ENCODE data around the gene COL23A1.

COL23A1 gene

DNA sequence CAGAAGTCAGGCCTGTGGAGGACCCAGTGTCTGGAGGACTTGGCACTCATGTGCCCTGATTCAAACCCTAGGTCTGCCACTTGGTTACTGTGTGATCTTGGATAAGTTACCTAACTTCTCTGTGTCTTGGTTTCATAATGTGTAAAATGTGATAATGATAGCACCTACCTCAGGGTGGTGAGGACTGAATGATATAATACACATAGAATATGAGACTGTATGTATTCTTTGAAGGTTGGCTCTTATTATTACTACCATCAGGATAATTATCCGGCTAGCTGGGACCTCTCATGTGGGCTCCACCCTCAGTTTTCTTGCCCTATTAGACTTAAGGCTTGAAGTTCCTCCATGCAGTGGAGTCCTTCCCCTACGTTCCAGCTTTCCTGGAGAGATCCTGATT is 172.2 kb downstream of the COL23A1 start:
- no peaks in the 10 kb centered on the region for H3K9me3 ChIP-seq (ENCODE audit: low read length)
- no peak overlapping the region for H3K4me3 ChIP-seq (ENCODE audit: low read depth in 1 of 2, low read length in 2 of 2)
- H3K36me3 ChIP-seq (ENCODE audit: insufficient read depth, low read length): no peaks in the 10 kb centered on the region
- no peak overlapping the region for H3K27ac ChIP-seq (ENCODE audit: low read depth, low read length)
- peaks cover 0 to 6% of the 10 kb centered on the region in 2 donors for H3K27me3 ChIP-seq (ENCODE audit: control insufficient read depth in 1 of 2, insufficient read depth in 2 of 2, low read length in 2 of 2)
- H3K9ac ChIP-seq (ENCODE audit: low read length): no peak overlapping the region
- H3K4me1 ChIP-seq (ENCODE audit: insufficient read depth, low read length): no peaks in the 10 kb centered on the region

DNA sequence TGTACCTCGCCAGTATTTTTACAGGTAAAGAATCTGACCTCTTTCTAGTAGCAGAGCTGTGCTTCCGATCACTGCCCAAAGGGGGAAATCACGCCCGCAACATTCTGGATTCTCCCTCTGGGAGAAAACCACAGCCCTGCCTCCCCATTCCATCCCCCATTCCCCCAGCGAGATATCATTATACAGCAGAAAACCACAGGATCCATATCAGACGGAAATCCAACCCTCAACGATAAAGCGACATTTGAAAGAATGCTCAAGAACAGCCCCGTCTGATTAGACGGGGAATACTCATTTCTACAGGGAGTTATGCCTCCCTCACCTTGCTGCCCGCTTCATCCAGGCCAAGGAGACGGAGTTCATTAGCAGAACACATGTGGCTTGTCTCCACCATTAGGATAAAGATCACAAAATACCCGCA is 172.8 kb downstream of the COL23A1 start:
- no peaks in the 10 kb centered on the region for H3K36me3 ChIP-seq (ENCODE audit: insufficient read depth, low read length)
- H3K4me3 ChIP-seq (ENCODE audit: low read depth in 1 of 2, low read length in 2 of 2): no peak overlapping the region
- H3K9me3 ChIP-seq (ENCODE audit: low read length): no peaks in the 10 kb centered on the region
- H3K27ac ChIP-seq (ENCODE audit: low read depth, low read length): no peak overlapping the region
- H3K9ac ChIP-seq (ENCODE audit: low read length): no peak overlapping the region
- peaks cover 0 to 6% of the 10 kb centered on the region in 2 donors for H3K27me3 ChIP-seq (ENCODE audit: control insufficient read depth in 1 of 2, insufficient read depth in 2 of 2, low read length in 2 of 2)
- H3K4me1 ChIP-seq (ENCODE audit: insufficient read depth, low read length): no peaks in the 10 kb centered on the region

DNA sequence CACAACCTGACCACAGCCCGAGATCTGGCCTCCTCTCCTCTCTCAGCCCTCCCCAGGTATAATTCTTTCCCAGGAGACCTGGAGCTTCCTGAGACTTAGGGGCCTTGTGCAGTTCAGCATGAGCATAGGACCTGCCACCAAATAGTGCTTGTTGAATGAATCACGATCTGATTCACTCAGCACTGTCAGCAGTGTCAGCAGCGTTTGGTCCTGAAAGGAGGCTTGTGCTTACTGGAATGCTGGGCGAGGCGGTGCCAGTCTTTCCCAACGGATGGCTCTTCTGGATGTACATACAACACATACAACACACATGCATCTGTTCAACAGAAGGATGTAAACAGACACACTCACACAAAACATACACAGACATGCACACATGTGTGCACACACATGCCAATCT is 173.3 kb downstream of the COL23A1 start:
- no peak overlapping the region for H3K9ac ChIP-seq (ENCODE audit: low read length)

DNA sequence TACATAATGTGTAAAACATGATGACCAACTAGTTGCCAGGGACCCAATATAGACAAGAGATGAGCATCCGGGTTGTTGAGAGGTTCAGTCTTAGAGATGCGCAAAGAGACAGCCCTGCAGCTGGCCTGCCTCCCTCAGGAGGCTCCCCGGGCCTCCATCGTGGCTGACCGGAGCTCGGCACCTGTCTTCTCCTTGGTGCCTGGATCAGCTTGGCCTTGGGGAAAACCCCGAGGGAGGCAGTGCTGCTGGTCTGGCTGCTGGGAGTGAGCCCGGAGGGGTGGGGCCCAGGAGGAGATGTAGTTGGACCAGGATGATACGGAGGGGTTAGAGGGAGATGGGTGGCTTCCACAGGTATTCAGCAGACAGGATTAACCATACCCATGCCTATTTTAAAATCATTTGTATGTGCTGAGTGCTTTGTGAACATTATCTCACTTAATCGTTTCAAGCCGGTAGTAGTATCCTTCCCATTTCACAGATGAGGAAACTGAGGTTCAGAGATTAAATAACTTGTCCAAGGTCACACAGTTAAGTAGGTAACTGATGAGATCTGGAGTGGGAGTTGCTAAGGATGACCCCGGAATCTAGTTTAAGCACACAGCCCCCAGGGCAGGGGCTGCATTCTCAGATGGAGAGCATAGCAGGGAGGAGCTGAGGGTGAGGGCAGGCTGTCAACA is 173.8 kb downstream of the COL23A1 start:
- Histone ChIP-seq H3K4me1 (ENCODE audit: insufficient read depth, low read length) (no peaks in the 10 kb centered on the region), H3K9ac (ENCODE audit: low read length) (no peak overlapping the region), H3K36me3 (ENCODE audit: insufficient read depth, low read length) (no peaks in the 10 kb centered on the region), H3K4me3 (ENCODE audit: low read depth in 1 of 2, low read length in 2 of 2) (no peak overlapping the region), H3K27ac (ENCODE audit: low read depth, low read length) (no peak overlapping the region), H3K9me3 (ENCODE audit: low read length) (no peaks in the 10 kb centered on the region), H3K27me3 (ENCODE audit: control insufficient read depth in 1 of 2, insufficient read depth in 2 of 2, low read length in 2 of 2) (peaks cover 0 to 6% of the 10 kb centered on the region in 2 donors)

More for the DNA sequence above, 173.3 kb downstream of the COL23A1 start:
- peaks cover 0 to 6% of the 10 kb centered on the region in 2 donors for H3K27me3 ChIP-seq (ENCODE audit: control insufficient read depth in 1 of 2, insufficient read depth in 2 of 2, low read length in 2 of 2)
- no peaks in the 10 kb centered on the region for H3K9me3 ChIP-seq (ENCODE audit: low read length)
- H3K4me1 ChIP-seq (ENCODE audit: insufficient read depth, low read length): no peaks in the 10 kb centered on the region
- no peaks in the 10 kb centered on the region for H3K36me3 ChIP-seq (ENCODE audit: insufficient read depth, low read length)
- H3K4me3 ChIP-seq (ENCODE audit: low read depth in 1 of 2, low read length in 2 of 2): no peak overlapping the region
- H3K27ac ChIP-seq (ENCODE audit: low read depth, low read length): no peak overlapping the region

DNA sequence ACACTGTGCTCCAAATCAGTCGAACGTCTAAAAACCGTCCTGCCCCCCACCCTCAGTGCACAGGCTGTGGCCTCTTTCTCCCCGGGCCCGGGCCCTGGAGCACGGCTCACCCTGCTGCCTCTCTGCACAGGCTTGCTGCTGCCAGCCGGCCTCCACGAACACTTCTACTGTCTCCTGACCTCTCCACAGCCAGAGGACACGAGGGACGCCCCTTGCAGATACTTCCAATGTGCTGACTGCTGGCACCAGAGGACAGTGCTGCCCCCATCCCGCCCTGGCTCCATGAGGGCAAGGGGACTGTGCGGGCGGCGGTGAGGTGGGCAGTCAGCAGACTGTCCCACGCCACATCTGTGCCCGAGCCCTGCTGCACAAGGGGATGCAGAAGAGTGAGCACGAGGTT is 174.8 kb downstream of the COL23A1 start:
- no peak overlapping the region for H3K27ac ChIP-seq (ENCODE audit: low read depth, low read length)
- H3K36me3 ChIP-seq (ENCODE audit: insufficient read depth, low read length): no peaks in the 10 kb centered on the region
- peaks cover 0 to 6% of the 10 kb centered on the region in 2 donors for H3K27me3 ChIP-seq (ENCODE audit: control insufficient read depth in 1 of 2, insufficient read depth in 2 of 2, low read length in 2 of 2)
- H3K4me1 ChIP-seq (ENCODE audit: insufficient read depth, low read length): no peaks in the 10 kb centered on the region
- no peak overlapping the region for H3K9ac ChIP-seq (ENCODE audit: low read length)
- no peaks in the 10 kb centered on the region for H3K9me3 ChIP-seq (ENCODE audit: low read length)
- H3K4me3 ChIP-seq (ENCODE audit: low read depth in 1 of 2, low read length in 2 of 2): no peak overlapping the region

DNA sequence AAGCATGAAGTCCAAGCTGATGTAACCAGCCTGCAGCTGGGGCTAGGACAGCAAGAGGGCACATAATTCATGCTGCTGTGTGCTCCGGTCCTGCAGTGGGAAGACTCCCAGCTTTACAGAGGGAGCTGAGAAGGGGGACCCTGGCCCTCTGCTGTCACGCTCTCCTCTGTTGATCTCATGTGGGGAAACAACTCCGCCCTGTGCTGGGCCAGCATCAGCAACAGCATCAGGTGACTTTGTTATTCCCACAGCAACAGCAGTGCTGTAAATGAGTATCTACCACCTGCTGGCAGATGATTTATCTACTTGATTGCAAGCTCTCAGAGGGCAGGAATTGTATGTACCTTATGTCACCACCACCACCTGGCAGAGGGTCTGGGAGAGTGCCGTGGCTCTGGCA is 176.2 kb downstream of the COL23A1 start:
- H3K27ac ChIP-seq (ENCODE audit: low read depth, low read length): no peak overlapping the region
- H3K9ac ChIP-seq (ENCODE audit: low read length): no peak overlapping the region
- H3K4me3 ChIP-seq (ENCODE audit: low read depth in 1 of 2, low read length in 2 of 2): no peak overlapping the region
- H3K36me3 ChIP-seq (ENCODE audit: insufficient read depth, low read length): no peaks in the 10 kb centered on the region
- no peaks in the 10 kb centered on the region for H3K4me1 ChIP-seq (ENCODE audit: insufficient read depth, low read length)
- peaks cover 0 to 6% of the 10 kb centered on the region in 2 donors for H3K27me3 ChIP-seq (ENCODE audit: control insufficient read depth in 1 of 2, insufficient read depth in 2 of 2, low read length in 2 of 2)
- no peaks in the 10 kb centered on the region for H3K9me3 ChIP-seq (ENCODE audit: low read length)

DNA sequence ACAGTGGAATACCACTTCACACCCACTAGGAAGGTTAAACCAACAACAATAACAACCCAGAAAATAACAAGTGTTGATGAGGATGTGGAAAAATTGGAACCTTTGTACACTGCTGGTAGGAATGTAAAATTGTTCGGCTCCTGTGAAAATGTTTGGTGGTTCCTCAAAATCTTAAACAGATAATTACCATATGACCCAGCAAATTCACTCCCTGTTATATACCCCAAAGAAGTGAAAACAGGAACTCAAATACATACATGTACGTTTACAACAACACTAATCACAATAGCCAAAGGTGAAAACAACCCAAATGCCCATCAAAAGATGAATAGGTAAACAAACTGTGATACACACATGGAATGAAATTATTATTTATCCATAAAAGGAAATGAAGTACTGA is 179.1 kb downstream of the COL23A1 start:
- no peaks in the 10 kb centered on the region for H3K36me3 ChIP-seq (ENCODE audit: insufficient read depth, low read length)

DNA sequence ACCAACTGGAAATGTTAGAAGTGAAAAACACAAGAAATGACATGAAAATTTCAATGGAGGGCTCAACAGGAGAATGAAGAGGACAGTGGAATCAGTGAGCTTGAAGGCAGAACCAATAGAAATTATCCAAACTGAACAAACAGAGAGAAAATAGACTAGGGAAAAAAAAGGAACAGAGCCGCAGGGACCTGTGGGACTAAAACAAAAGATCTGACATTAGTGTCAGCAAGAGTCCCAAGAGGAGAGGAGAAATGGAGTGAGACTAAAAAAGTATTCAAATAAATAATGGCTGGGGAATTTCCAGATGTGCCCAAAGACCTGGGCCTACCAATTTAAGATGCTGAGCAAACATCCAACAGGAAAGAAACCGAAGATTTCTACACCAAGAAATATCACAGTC is 182.5 kb downstream of the COL23A1 start:
- Histone ChIP-seq H3K27ac (ENCODE audit: low read depth, low read length) (no peak overlapping the region), H3K36me3 (ENCODE audit: insufficient read depth, low read length) (no peaks in the 10 kb centered on the region), H3K4me1 (ENCODE audit: insufficient read depth, low read length) (no peaks in the 10 kb centered on the region), H3K9me3 (ENCODE audit: low read length) (no peaks in the 10 kb centered on the region), H3K9ac (ENCODE audit: low read length) (no peak overlapping the region), H3K27me3 (ENCODE audit: control insufficient read depth in 1 of 2, insufficient read depth in 2 of 2, low read length in 2 of 2) (no peaks in the 10 kb centered on the region), H3K4me3 (ENCODE audit: low read depth in 1 of 2, low read length in 2 of 2) (no peak overlapping the region)

More for the DNA sequence above, 179.1 kb downstream of the COL23A1 start:
- H3K9ac ChIP-seq (ENCODE audit: low read length): no peak overlapping the region
- no peak overlapping the region for H3K4me3 ChIP-seq (ENCODE audit: low read depth in 1 of 2, low read length in 2 of 2)
- no peak overlapping the region for H3K27ac ChIP-seq (ENCODE audit: low read depth, low read length)
- H3K27me3 ChIP-seq (ENCODE audit: control insufficient read depth in 1 of 2, insufficient read depth in 2 of 2, low read length in 2 of 2): peaks cover 0 to 6% of the 10 kb centered on the region in 2 donors
- no peaks in the 10 kb centered on the region for H3K4me1 ChIP-seq (ENCODE audit: insufficient read depth, low read length)
- no peaks in the 10 kb centered on the region for H3K9me3 ChIP-seq (ENCODE audit: low read length)

DNA sequence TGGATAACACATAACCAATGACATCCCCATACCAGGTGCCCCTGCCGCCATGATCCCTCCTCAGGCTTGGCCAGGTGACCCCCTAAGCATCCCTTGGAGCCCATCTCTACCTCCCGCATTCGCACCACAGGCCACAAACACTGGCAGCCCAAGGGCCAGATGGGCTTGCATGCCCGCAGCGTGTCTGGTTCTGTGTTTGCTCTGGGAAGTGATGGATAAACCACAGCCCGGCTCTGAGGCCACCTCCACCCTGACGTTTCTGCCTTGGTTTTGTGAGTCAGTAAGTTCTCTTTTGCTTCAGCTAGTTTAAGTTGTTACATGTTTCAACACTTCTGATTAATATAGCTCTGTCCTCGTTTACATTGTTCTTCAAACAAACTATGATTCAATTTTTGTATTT is 185.2 kb downstream of the COL23A1 start:
- Histone ChIP-seq H3K27me3 (ENCODE audit: control insufficient read depth in 1 of 2, insufficient read depth in 2 of 2, low read length in 2 of 2) (no peaks in the 10 kb centered on the region), H3K4me3 (ENCODE audit: low read depth in 1 of 2, low read length in 2 of 2) (no peak overlapping the region), H3K4me1 (ENCODE audit: insufficient read depth, low read length) (no peaks in the 10 kb centered on the region), H3K27ac (ENCODE audit: low read depth, low read length) (no peak overlapping the region), H3K9me3 (ENCODE audit: low read length) (no peaks in the 10 kb centered on the region), H3K36me3 (ENCODE audit: insufficient read depth, low read length) (no peaks in the 10 kb centered on the region), H3K9ac (ENCODE audit: low read length) (no peak overlapping the region)

DNA sequence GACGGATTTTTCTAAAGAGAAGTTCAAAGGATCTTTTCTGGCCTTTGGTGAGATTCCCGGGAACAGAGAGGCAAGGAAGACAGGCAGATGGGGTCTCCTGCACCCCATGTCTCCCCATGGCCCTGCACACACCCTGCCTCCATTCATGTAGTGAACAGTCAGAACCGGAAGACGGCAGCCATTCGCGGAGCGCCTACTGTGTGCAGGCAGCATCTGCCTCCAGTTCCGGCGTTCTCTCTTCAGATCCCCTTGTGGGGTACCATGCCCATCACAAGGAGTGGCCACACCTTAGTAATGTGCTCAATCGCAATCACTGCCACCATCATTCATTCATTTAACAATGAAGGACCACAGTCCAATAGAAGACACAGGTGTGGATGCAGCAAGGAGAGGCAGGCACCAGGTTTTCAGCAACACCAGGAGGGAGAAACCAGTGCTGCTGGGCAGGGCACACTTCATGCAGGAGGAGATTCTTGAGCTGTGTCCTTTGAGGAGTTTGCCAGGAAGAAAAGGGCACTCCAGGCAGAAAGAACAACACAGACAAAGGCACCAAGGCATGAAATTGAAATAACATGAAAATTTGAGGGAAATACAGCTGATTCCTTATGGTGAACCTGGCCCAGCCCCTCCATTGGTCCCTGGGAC is 186.1 kb downstream of the COL23A1 start:
- Histone ChIP-seq H3K27me3 (ENCODE audit: control insufficient read depth in 1 of 2, insufficient read depth in 2 of 2, low read length in 2 of 2) (no peaks in the 10 kb centered on the region), H3K9ac (ENCODE audit: low read length) (no peak overlapping the region), H3K36me3 (ENCODE audit: insufficient read depth, low read length) (no peaks in the 10 kb centered on the region), H3K27ac (ENCODE audit: low read depth, low read length) (no peak overlapping the region), H3K4me1 (ENCODE audit: insufficient read depth, low read length) (no peaks in the 10 kb centered on the region), H3K9me3 (ENCODE audit: low read length) (no peaks in the 10 kb centered on the region), H3K4me3 (ENCODE audit: low read depth in 1 of 2, low read length in 2 of 2) (no peak overlapping the region)

DNA sequence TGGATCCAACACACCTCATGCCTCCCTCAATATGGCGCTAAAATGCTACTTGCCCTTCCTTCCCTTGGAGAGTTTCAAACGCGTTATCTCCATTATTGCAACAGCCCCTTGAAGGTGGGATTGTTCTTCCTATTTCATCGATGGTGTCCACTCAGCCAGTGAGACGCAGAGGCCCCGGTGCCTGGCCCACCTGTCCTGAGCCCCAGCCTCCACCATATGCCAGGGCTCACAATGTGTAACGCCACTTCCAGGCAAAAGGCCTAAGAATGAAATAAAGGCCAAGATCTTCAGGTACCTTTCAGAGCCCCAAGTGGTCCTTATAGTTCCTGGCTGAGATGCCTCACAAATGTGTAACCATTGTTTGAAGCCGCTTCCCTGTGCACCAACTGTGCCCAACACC is 186.8 kb downstream of the COL23A1 start:
- H3K4me1 ChIP-seq (ENCODE audit: insufficient read depth, low read length): no peaks in the 10 kb centered on the region
- no peak overlapping the region for H3K27ac ChIP-seq (ENCODE audit: low read depth, low read length)
- H3K36me3 ChIP-seq (ENCODE audit: insufficient read depth, low read length): no peaks in the 10 kb centered on the region
- no peak overlapping the region for H3K4me3 ChIP-seq (ENCODE audit: low read depth in 1 of 2, low read length in 2 of 2)
- no peak overlapping the region for H3K9ac ChIP-seq (ENCODE audit: low read length)
- no peaks in the 10 kb centered on the region for H3K27me3 ChIP-seq (ENCODE audit: control insufficient read depth in 1 of 2, insufficient read depth in 2 of 2, low read length in 2 of 2)
- no peaks in the 10 kb centered on the region for H3K9me3 ChIP-seq (ENCODE audit: low read length)

DNA sequence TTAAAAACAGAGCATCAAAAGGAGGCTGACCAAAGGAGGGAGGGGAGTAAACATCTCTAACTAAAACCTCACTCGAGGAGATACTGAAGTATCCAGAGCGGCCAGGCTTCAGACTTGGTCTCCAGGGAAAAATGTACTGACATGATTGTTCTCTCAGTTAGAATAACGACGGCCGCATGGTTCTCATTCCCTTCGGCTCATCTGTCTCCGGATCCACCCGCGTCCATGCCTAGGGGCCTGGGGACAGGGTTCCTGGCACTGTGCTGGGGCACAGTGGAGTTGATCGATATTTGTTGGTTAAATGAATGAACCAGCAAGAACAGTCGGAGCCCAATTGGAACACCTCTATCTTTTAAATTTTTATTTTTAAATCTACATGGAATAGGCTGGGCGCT is 190.5 kb downstream of the COL23A1 start:
- Histone ChIP-seq H3K27ac (ENCODE audit: low read depth, low read length) (no peak overlapping the region), H3K4me3 (ENCODE audit: low read depth in 1 of 2, low read length in 2 of 2) (no peak overlapping the region), H3K9me3 (ENCODE audit: low read length) (no peaks in the 10 kb centered on the region), H3K4me1 (ENCODE audit: insufficient read depth, low read length) (no peaks in the 10 kb centered on the region), H3K9ac (ENCODE audit: low read length) (no peak overlapping the region), H3K27me3 (ENCODE audit: control insufficient read depth in 1 of 2, insufficient read depth in 2 of 2, low read length in 2 of 2) (no peaks in the 10 kb centered on the region), H3K36me3 (ENCODE audit: insufficient read depth, low read length) (no peaks in the 10 kb centered on the region)

Measured in muscle layer of colon (tissue), 2 donors.